ENCODE results near the gene ZNF740. TPM values are rescaled to one million over a fixed set of nuclear protein-coding genes. Genes with fewer than 3 reads are reported as not detected.

The ZNF740 gene
- total and polyA plus RNA-seq, 2 of the 4 experiments (the other 2 are of a cell fraction) = 13.1 to 14.0 TPM

DNA sequence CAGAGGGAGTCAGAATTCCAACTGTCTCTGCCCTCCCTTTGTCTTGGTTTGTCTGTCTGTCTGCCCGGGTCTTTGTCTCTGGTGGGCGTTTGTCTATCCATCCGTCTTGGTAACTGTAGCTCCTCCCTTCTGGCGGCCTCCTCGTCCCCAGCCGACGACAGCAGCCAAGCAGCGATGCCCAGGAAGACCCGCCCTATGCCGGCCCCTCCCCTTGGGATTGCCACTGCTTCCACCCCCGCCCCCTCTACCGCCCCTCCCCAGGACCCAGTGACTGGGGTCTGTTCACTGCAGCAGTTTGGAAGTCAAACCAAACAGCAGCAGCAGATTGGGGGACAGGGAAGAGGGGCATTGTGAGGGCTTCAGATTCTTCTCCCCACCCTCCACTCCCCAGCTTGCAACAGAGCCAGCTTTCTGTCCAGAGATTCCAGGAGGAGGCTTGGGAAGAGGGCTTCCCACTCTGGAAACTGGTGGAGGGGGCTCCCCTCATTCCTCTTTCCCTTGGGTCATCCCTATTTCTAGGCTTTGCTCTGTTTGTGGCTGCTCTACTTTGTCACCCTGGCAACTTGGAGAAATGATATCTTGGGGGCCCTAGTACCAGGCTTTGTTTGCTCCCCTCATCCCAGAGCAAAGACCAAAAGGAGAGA, 53.9 kb downstream of the ZNF740 start:
- H2BK15ac ChIP-seq (ENCODE audit: low read depth, low read length) = no peak overlapping the region
- intact Hi-C loops (cut with micrococcal nuclease) (no loop called here), dilution Hi-C loops (cut with HindIII; ENCODE audit: low sequenced_read_pairs, unreplicated experiment) (no loop called here), in situ Hi-C loops (cut with MboI; ENCODE audit: low sequenced_read_pairs) (no loop called here)
- DNase-seq (no peak), ATAC-seq (ENCODE audit: low read depth) (no peak)
- no peak overlapping the region for H4K91ac ChIP-seq (ENCODE audit: insufficient read depth, low read depth, low read length)
- peaks cover 5 to 18% of the 10 kb centered on the region in 2 experiments; a peak in 2 of 4 replicates for H3K79me1 ChIP-seq (ENCODE audit: low read depth in 1 of 2, low read length in 2 of 2)
- H2BK20ac ChIP-seq (ENCODE audit: low read depth, low read length) = peak overlapping the region; percentile 23; the same call in 1 of the 2 replicates
- H2AFZ ChIP-seq (replicated peaks; ENCODE audit: low read length, poor library complexity) = peak overlapping the region; percentile 78
- TF ChIP-seq CEBPB (IDR thresholded peaks at IDR 0.05; ENCODE audit: low read depth, low read length) = no peak
- TF ChIP-seq RAD21 (IDR thresholded peaks at IDR 0.05; ENCODE audit: low read length) = no peak
- no peak for TF ChIP-seq CHD1 (IDR thresholded peaks at IDR 0.05; ENCODE audit: low read depth, low read length)
- no peak for TF ChIP-seq MXI1 (IDR thresholded peaks at IDR 0.05; ENCODE audit: borderline replicate concordance, low read depth, low read length)
- no peak for TF ChIP-seq NFE2L2 (IDR thresholded peaks at IDR 0.05; ENCODE audit: low read depth, low read length)
- TF ChIP-seq FOS (IDR thresholded peaks at IDR 0.05; ENCODE audit: low read depth, low read length) = no peak
- no peak for TF ChIP-seq MAZ (IDR thresholded peaks at IDR 0.05; ENCODE audit: borderline replicate concordance, low read depth, low read length)
- no peak for TF ChIP-seq RCOR1 (IDR thresholded peaks at IDR 0.05; ENCODE audit: insufficient replicate concordance, low read length)
- TF ChIP-seq, protein P1, sequence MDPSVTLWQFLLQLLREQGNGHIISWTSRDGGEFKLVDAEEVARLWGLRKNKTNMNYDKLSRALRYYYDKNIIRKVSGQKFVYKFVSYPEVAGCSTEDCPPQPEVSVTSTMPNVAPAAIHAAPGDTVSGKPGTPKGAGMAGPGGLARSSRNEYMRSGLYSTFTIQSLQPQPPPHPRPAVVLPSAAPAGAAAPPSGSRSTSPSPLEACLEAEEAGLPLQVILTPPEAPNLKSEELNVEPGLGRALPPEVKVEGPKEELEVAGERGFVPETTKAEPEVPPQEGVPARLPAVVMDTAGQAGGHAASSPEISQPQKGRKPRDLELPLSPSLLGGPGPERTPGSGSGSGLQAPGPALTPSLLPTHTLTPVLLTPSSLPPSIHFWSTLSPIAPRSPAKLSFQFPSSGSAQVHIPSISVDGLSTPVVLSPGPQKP (IDR thresholded peaks at IDR 0.05; ENCODE audit: borderline replicate concordance, low read depth, low read length) = no peak
- TF ChIP-seq RFX5 (IDR thresholded peaks at IDR 0.05; ENCODE audit: low read depth, low read length) = no peak
- TF ChIP-seq, protein P2, sequence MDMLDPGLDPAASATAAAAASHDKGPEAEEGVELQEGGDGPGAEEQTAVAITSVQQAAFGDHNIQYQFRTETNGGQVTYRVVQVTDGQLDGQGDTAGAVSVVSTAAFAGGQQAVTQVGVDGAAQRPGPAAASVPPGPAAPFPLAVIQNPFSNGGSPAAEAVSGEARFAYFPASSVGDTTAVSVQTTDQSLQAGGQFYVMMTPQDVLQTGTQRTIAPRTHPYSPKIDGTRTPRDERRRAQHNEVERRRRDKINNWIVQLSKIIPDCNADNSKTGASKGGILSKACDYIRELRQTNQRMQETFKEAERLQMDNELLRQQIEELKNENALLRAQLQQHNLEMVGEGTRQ (IDR thresholded peaks at IDR 0.05; ENCODE audit: low read depth, low read length) = no peak
- TF ChIP-seq, protein P3, sequence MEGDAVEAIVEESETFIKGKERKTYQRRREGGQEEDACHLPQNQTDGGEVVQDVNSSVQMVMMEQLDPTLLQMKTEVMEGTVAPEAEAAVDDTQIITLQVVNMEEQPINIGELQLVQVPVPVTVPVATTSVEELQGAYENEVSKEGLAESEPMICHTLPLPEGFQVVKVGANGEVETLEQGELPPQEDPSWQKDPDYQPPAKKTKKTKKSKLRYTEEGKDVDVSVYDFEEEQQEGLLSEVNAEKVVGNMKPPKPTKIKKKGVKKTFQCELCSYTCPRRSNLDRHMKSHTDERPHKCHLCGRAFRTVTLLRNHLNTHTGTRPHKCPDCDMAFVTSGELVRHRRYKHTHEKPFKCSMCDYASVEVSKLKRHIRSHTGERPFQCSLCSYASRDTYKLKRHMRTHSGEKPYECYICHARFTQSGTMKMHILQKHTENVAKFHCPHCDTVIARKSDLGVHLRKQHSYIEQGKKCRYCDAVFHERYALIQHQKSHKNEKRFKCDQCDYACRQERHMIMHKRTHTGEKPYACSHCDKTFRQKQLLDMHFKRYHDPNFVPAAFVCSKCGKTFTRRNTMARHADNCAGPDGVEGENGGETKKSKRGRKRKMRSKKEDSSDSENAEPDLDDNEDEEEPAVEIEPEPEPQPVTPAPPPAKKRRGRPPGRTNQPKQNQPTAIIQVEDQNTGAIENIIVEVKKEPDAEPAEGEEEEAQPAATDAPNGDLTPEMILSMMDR (conservative IDR thresholded peaks at IDR 0.05; ENCODE audit: low read depth, low read length) = no peak
- no peaks in the 10 kb centered on the region for H4K20me1 ChIP-seq (ENCODE audit: insufficient read depth, low read length)
- H3K9me1 ChIP-seq (ENCODE audit: insufficient read depth, low read length) = peaks cover 17% of the 10 kb centered on the region
- 18% methylated on average over 3 of the region's 12 CpGs; no CpG with 5 or more reads in 1 of the 2 experiments for WGBS, 2 experiments (ENCODE audit: extremely low coverage in 2 of 2, insufficient read length in 1 of 2)
- peaks cover 24% of the 10 kb centered on the region for H3K27me3 ChIP-seq (ENCODE audit: control insufficient read depth, insufficient read depth, low read length)
- peak overlapping the region; percentile 64 for H3K23ac ChIP-seq (ENCODE audit: low read depth, low read length)
- no peaks in the 10 kb centered on the region for H3K36me3 ChIP-seq (ENCODE audit: control insufficient read depth, insufficient read depth, low read length)
- H2BK120ac ChIP-seq (ENCODE audit: low read depth, low read length) = peak overlapping the region; percentile 52
- H3K18ac ChIP-seq (ENCODE audit: low read depth, low read length) = peak overlapping the region; percentile 20; the same call in 1 of the 2 replicates
- H3K27ac ChIP-seq (ENCODE audit: insufficient read depth, low read length) = no peak overlapping the region
- no peak overlapping the region for H2BK5ac ChIP-seq (ENCODE audit: low read depth, low read length, poor library complexity, severe bottlenecking)
- POLR2A ChIA-PET (ENCODE audit: unreplicated experiment) = no interaction called here
- no peak overlapping the region for H3K9ac ChIP-seq (ENCODE audit: low read depth, low read length)
- peaks cover 24% of the 10 kb centered on the region for H3K4me1 ChIP-seq (ENCODE audit: control insufficient read depth, insufficient read depth, low read length)
- no peak overlapping the region for H2AK5ac ChIP-seq (ENCODE audit: low read depth, low read length)
- H3K9me3 ChIP-seq (ENCODE audit: control insufficient read depth, insufficient read depth, low read length) = no peaks in the 10 kb centered on the region
- no peak overlapping the region for H3K56ac ChIP-seq (ENCODE audit: extremely low read depth, insufficient read depth, low read length)
- CTCF ChIA-PET = no interaction called here
- H3K4me3 ChIP-seq (ENCODE audit: insufficient read depth, low read depth, low read length) = no peak overlapping the region
- H4K5ac ChIP-seq (ENCODE audit: low read depth, low read length) = peak overlapping the region; percentile 38; the same call in 1 of the 2 replicates
- H4K8ac ChIP-seq (ENCODE audit: low read depth in 2 of 2, low read length in 2 of 2) = peak overlapping the region in 1 of 2 experiments; percentile 48; a peak in 1 of 4 replicates
- peak overlapping the region; percentile 91 for H2AK9ac ChIP-seq (replicated peaks; ENCODE audit: low read depth, low read length, poor library complexity)
- no TSS peak for BruUV-seq (replicated peaks)
- no peak overlapping the region; the same call in 1 of the 2 replicates for H3K4me2 ChIP-seq (ENCODE audit: low read depth, low read length)
- H3K4ac ChIP-seq (ENCODE audit: low read depth, low read length) = 0 out of 2 replicates have a peak overlapping the region, but pooled peaks have one; percentile 64
- H3K14ac ChIP-seq (replicated peaks; ENCODE audit: low read depth, low read length) = peak overlapping the region; percentile 63; the same call in 1 of the 2 replicates
